Rectal smooth muscle tissue (tissue), 1 donor: ENCODE data around the gene C10orf88.

Experiments
- H3K27ac ChIP-seq: one replicate; pipeline ENCODE4 v1.7.0; 2013; ENCODE audit warnings: low read depth, low read length, inconsistent platforms
- H3K27me3 ChIP-seq: one replicate; pipeline ENCODE4 v1.7.0; 2013; ENCODE audit warnings: low read length; ENCODE audit not compliant: control insufficient read depth, insufficient read depth
- H3K36me3 ChIP-seq: one replicate; pipeline ENCODE4 v1.7.0; 2013; ENCODE audit warnings: low read length; ENCODE audit not compliant: control insufficient read depth, insufficient read depth
- H3K4me1 ChIP-seq: one replicate; pipeline ENCODE4 v1.7.0; 2013; ENCODE audit warnings: low read length; ENCODE audit not compliant: control insufficient read depth, insufficient read depth
- H3K4me3 ChIP-seq: one replicate; pipeline ENCODE4 v1.7.0; 2013; ENCODE audit warnings: low read length
- H3K9ac ChIP-seq: one replicate; pipeline ENCODE4 v1.7.0; 2013; ENCODE audit warnings: low read length

The C10orf88 gene

DNA sequence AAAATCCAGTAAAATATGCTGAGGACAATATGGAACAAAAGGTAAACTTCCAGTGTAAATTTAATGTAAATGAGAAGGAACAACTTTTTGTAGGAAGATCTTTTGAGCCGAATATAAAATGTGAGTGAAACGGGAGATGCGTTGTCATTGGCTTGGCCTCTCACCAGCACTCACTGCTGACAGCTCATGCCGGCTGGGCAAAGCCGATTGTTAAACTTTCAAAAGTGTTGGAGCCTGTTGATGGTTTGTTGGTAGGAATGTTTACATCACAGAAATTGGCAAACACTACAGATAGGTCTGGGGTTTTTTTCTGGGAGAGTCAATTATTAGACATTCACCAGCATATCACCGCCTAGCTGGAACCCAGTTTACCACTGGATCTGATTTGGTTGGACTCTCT, 32.3 kb upstream of the C10orf88 start:
- Histone ChIP-seq H3K4me1 (no peaks in the 10 kb centered on the region), H3K4me3 (no peak overlapping the region), H3K27ac (no peak overlapping the region), H3K27me3 (no peaks in the 10 kb centered on the region), H3K36me3 (no peaks in the 10 kb centered on the region), H3K9ac (no peak overlapping the region)

DNA sequence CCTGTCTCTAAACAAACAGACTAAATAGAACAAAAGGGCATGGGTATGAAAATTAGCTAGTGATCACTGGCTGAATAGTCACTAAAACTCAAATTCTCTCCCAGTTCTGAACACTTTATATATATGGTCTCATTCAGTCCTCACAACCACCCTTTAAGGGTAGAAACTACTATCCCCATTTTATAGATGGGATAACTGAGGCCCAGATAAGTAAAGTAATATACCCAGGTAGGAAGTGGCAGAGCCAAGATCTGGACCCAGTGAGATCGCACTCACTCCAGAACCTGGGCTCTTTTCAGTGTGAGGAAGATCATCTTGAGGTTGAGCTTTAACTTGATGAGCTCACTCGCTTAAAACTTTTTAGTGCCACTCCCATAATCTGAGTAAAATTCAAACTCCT, 30.7 kb upstream of the C10orf88 start:
- H3K9ac ChIP-seq, result no peak overlapping the region
- H3K4me3 ChIP-seq, result no peak overlapping the region
- H3K4me1 ChIP-seq, result peaks cover 3% of the 10 kb centered on the region
- no peaks in the 10 kb centered on the region for H3K36me3 ChIP-seq
- H3K27ac ChIP-seq, result no peak overlapping the region
- no peaks in the 10 kb centered on the region for H3K27me3 ChIP-seq

DNA sequence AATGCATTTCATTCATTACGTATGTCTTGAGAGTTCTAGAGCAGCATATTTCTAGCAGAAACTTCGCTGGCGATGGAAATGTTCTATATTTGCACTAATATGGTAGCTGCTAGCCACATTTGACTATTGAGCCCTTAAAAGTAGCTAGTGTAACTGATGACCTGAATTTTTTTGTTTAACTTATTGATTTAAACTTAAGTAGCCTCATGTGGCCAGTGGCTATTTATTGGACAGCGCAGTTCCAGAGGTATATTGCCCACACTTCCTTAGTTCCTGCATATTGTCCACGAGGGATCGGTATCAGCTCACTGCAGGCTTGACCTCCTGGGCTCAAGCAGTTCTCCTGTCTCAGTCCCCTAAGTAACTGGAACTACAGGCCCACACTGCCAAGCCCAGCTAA, 29.9 kb upstream of the C10orf88 start:
- Histone ChIP-seq H3K9ac (no peak overlapping the region), H3K4me3 (no peak overlapping the region), H3K27me3 (no peaks in the 10 kb centered on the region), H3K27ac (no peak overlapping the region), H3K4me1 (peaks cover 4% of the 10 kb centered on the region), H3K36me3 (no peaks in the 10 kb centered on the region)

DNA sequence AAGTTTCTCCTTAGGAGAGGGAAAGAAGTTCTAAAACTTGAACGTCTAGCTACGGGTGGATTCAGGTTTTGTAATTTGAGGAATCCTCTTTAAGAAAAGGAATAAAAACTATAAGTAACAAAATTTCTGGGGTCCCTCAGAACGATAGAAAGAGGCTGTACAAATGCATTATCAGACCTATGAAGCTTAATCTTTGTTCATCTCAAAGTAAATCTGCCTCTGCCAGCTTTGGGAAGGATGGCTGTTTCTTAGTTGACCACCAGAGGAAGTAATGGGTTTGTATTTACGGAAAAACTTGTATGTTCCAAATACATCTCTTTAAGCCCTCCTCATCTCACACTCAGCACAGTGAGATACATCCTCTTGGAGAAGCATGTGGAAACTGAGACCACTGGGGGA, 27.0 kb upstream of the C10orf88 start:
- Histone ChIP-seq H3K36me3 (no peaks in the 10 kb centered on the region), H3K4me3 (peak overlapping the region; percentile 77), H3K4me1 (peaks cover 4% of the 10 kb centered on the region), H3K9ac (no peak overlapping the region), H3K27ac (no peak overlapping the region), H3K27me3 (no peaks in the 10 kb centered on the region)

DNA sequence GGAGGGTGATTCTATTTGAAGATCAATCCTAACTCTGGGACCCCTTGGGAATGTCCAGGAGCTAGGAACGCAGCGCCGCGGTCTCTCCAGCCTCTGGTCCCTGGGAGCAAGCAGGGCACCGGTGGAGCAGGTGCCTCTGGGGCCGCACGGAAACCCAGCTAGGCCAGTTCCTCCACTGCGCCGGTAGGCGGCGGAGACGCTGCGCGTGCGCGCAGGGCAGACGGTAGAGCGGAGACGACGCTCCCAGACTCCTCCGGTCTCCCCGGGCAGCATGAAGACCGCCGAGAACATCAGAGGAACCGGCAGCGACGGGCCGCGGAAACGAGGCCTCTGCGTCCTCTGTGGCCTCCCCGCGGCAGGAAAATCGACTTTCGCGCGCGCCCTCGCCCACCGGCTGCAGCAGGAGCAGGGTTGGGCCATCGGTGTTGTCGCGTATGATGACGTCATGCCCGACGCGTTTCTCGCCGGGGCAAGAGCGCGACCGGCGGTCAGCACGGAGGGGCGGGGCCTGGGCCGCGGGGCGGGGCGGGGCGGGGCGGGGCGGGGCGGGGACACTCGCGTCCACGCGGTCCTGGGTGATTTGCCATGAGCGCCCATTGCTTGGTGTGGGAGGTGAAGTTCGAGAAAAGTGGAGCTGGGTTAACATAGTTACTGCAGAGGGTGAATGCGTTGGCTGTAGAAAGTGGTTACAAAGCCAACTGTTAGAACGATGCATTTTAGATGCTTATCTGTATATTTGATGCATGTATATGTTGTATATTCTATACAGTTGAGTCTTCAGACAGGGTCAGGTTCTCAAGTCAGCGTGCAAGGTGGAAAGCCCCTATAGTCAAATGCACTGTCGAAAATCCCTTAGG, 26.4 kb upstream of the C10orf88 start, which contains the start of gene PSTK:
Gene PSTK (plus strand): TSS at position 193 of the 857 bp plus-strand sequence. CDS start 79 bp downstream, at position 272.
- Histone ChIP-seq H3K9ac (peak within 1 kb of the TSS; percentile 73), H3K4me1 (peaks cover 4% of the 10 kb centered on the region), H3K4me3 (peak within 1 kb of the TSS; percentile 91), H3K27ac (peak within 1 kb of the TSS; percentile 96), H3K36me3 (no peaks in the 10 kb centered on the region), H3K27me3 (no peaks in the 10 kb centered on the region)

DNA sequence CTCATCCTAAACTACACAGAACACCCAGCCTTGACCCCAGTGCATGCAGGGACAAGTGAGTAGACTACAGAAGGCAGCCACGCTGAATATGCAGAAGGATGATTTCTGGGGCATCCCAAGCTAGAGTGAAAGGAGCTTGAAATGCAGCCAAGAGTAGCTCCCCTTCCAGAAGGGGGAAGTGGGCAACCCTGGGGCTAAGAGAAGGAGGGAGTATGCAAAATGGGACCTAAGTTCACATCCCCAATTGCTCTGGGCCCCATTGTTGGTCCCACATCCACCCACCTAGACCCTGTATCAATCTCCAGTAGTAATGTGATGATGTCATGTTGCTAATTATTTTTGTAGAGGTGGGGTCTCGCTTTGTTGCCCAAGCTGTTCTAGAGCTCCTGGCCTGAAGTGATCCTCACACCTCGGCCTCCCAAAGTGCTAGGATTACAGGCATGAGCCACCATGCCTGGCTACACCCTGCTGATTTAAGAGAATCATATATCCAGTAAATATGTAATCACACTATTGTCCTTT, 20.6 kb upstream of the C10orf88 start:
- no peak overlapping the region for H3K9ac ChIP-seq

DNA sequence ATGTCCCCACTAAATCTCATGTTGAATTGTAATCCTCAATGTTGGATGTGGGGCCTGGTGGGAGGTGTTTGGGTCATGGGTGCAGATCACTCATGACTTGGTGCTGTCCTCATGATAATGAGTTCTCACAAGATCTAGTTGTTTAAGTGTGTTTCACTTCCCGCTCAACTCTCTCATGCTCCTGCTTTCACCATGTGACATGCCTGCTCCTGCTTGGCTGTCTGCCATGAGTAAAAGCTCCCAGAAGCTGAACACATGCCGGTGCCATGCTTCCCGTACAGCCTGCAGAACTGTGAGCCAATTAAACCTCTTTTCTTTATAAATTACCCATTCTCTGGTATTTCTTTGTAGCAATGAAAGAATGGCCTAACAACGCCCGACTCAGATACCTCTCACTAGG, 20.0 kb upstream of the C10orf88 start:
- H3K4me3 ChIP-seq, result no peak overlapping the region
- no peaks in the 10 kb centered on the region for H3K36me3 ChIP-seq
- H3K27ac ChIP-seq, result no peak overlapping the region
- H3K27me3 ChIP-seq, result no peaks in the 10 kb centered on the region
- H3K9ac ChIP-seq, result no peak overlapping the region
- H3K4me1 ChIP-seq, result no peaks in the 10 kb centered on the region

More for the DNA sequence above, 20.6 kb upstream of the C10orf88 start:
- Histone ChIP-seq H3K4me1 (peaks cover under 1% of the 10 kb centered on the region), H3K36me3 (no peaks in the 10 kb centered on the region), H3K27me3 (no peaks in the 10 kb centered on the region), H3K4me3 (no peak overlapping the region), H3K27ac (no peak overlapping the region)

DNA sequence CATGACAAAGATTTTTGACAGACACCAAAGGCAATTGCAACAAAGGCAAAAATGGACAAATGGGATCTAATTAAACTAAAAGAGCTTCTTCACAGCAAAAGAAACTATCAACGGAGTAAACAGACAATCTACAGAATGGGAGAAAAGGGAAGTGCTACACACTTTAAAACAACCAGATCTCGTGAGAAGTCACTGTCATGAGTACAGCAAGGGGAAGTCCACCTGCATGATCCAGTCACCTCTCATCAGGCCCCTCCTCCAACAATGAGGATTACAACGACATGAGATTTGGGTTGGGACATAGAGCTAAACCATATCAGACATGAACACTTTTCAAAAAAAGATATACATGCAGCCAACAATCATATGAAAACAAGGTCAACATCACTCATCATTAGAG, 14.7 kb upstream of the C10orf88 start:
- no peaks in the 10 kb centered on the region for H3K27me3 ChIP-seq
- H3K27ac ChIP-seq, result no peak overlapping the region
- H3K4me3 ChIP-seq, result no peak overlapping the region
- H3K4me1 ChIP-seq, result no peaks in the 10 kb centered on the region
- no peak overlapping the region for H3K9ac ChIP-seq
- H3K36me3 ChIP-seq, result no peaks in the 10 kb centered on the region

DNA sequence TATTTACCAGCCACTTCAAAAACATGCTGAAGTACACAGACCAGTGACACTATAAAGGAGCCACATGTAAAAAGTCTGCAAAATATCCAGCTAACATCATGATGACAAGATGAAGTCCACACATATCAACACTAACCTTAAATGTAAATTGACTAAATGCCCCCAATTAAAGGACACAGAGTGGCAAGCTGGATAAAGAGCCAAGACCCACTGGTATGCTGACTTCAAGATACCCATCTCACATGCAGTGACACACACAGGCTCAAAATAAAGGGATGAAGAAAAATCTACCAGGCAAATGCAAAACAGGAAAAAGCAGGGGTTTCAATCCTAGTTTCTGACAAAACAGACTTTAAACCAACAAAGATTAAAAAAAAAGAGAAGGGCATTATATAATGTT, 12.9 kb upstream of the C10orf88 start:
- Histone ChIP-seq H3K4me1 (no peaks in the 10 kb centered on the region), H3K27me3 (no peaks in the 10 kb centered on the region), H3K36me3 (no peaks in the 10 kb centered on the region), H3K27ac (no peak overlapping the region), H3K9ac (no peak overlapping the region), H3K4me3 (no peak overlapping the region)

DNA sequence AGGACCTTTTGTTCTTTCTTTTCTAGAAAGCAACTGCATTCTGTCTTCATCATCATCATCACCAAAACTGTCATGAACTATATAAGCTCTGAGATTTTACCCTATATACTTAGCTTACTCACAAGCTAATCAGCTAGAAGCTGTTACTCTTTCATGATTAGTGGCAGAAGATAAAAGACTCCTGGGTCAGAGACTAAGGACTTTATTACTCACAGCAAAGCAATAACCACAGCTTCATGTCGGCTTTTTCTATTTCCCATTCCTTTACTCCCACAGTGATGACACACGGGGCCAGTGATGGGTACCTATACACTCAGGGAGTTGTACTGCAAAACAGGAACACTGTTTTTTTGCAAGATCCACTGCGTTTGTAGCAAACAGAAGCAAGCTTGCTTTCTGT, 8.4 kb upstream of the C10orf88 start:
- Histone ChIP-seq H3K27ac (no peak overlapping the region), H3K9ac (no peak overlapping the region), H3K36me3 (no peaks in the 10 kb centered on the region)

DNA sequence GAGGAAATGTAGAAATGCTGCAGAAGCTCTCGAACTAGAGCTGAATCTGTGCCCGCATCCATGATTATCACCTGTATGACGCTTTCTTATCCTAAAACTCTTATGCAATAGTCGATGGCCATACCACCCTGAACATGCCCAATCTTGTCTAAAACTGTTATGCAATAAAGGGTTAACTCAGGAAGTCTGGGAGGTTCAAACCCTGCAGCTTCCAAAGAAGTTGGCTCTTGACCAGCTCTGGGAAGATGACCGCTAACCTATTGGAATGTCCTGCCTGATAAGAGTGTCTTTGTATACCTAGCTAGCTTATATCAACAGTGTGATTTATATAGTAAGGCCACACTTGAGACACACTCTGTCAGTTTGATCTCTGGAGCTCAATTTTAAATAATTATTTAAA, 3.4 kb upstream of the C10orf88 start:
- H3K36me3 ChIP-seq, result no peaks in the 10 kb centered on the region
- H3K9ac ChIP-seq, result no peak overlapping the region
- H3K4me1 ChIP-seq, result peaks cover 4% of the 10 kb centered on the region
- no peak overlapping the region for H3K27ac ChIP-seq
- no peaks in the 10 kb centered on the region for H3K27me3 ChIP-seq
- H3K4me3 ChIP-seq, result no peak overlapping the region

More for the DNA sequence above, 8.4 kb upstream of the C10orf88 start:
- no peak overlapping the region for H3K4me3 ChIP-seq
- no peaks in the 10 kb centered on the region for H3K27me3 ChIP-seq
- no peaks in the 10 kb centered on the region for H3K4me1 ChIP-seq

DNA sequence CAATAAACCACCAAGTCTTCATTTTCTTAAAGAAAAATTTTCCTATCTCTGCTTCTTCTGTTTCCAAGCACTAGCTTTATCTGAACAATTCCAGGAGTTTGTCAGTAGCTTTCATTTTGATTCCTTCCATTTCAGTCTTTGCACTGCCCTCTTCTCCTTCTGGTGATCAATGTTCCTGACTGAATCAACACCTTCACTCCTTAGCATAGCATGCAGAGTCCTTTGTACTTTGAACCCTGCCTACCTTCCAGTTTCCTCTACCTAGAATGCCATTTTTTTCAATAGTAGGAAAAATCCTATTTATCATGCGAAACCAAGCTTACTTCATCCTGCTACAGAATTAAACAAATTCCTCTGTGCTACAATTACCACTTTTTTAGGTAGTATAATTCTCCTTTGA, 1.9 kb upstream of the C10orf88 start:
- H3K27me3 ChIP-seq, result no peaks in the 10 kb centered on the region
- H3K9ac ChIP-seq, result no peak overlapping the region
- H3K36me3 ChIP-seq, result no peaks in the 10 kb centered on the region
- H3K4me1 ChIP-seq, result peaks cover 4% of the 10 kb centered on the region
- H3K27ac ChIP-seq, result no peak overlapping the region
- no peak overlapping the region for H3K4me3 ChIP-seq

DNA sequence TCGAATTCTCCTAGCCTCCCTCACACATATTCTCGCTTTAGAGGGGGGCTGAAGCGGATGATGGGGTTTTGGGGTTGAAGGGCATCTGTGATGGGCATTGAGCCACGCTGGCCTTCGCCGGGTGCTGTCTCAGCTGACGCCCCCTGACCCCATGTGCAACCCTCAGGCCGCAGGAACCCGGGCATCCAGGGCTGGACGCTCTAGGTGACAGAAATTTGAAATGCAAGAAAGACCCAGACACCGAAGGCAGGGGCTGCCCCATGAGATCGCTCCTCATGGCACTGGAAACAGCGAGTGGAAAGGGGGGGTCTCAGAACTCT, 664 bp upstream of the C10orf88 start:
- no peak overlapping the region for H3K9ac ChIP-seq
- H3K27ac ChIP-seq, result no peak overlapping the region

More for the DNA sequence above, 664 bp upstream of the C10orf88 start:
- Histone ChIP-seq H3K36me3 (no peaks in the 10 kb centered on the region), H3K27me3 (no peaks in the 10 kb centered on the region), H3K4me1 (peaks cover 4% of the 10 kb centered on the region), H3K4me3 (peak overlapping the region; percentile 84)
